Measurements from ENCODE around the gene HAUS7.

Gene HAUS7

DNA sequence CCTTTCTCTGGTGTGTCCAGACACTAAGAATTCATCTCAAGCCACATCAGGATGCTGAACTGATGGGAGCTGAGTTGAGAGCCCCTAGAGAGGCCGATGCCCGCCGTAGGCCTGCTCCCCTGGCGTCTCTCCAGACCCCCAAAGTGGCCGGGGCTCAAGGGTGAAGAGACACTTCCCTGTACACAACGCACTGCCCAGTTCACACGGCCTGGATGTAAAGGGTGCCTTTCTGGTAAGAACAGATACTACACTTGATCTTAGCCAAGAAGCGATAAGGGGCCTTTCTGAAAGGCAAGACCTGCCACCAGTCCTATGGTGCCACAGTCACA lies 19.5 kb downstream of the HAUS7 start:
- no peak for DNase-seq

DNA sequence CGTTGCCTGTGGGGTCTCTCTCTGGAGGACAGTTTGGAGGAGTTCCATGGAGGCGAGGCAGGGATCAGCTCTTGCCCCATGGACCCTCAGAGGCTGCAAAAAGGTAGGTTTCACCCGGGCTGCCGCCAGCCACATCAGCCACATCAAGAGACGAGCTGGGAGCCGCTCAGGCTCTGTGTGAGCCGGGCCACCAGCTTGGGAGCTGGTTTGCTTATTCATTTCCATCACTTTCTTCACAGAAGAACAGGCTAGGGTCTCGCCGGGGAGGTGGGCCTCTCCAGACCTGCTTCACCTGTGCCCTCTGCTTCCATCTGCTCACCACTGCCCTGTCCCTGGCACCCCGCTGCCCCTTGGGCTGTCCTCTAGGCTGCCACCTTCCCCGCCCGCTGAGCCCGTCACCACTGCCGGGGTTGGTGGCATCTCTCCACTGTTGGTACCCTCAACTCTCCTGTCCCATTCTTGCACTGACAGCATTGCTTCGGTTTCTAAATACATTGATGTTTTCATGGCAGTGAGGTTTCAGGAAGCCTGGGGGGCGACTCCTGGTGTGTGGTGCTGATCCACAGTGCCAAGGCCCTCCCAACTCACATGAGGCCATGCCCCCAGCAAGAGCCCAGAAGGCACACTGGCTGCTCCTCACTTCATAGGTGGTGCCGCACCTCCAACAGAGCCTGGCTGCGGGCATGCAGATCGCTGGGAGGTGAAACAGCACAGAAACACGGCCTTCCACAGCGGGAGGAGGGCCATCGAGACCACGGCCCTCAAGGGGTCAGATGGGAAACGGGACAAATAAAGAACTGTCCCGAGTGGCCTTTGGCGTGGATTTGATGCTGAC lies 20.0 kb downstream of the HAUS7 start:
- no peak for DNase-seq

DNA sequence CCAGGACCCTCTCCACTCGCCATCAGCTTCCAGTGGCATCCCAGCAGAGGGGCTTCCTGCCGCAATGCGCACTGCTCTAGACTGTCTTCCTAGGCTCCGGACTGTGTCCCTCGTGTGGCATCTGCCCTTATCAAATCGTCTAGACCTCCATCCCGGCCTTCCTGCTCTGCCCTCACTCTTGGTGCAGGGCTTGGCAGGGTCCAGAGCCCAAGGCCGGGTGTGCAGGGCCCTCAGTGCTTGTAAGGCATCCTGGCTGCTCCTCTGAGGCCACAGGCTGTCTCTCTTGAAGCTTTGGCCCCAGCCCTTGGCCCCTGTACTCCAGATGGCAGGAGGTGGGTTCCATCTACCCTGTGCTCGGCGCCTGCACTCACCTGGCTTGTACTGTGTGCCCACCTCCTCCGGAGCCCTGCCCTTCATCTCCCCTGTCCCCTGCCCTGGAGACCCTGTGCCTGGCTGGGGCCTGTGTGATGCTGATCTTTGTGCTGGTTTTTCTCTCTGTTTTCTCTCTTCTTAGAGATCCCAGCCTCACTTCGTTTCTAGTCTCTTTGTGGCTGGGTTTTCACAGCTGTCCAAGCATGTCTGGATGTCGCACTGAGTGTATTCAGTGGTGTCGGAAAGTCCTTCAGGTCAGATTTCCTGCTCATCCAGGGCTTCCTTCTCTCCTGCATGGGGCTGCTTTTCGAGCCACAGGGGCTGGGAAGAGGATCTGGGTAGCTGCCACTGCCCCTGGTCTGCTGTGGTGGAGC lies 20.8 kb downstream of the HAUS7 start:
- no peak for DNase-seq

DNA sequence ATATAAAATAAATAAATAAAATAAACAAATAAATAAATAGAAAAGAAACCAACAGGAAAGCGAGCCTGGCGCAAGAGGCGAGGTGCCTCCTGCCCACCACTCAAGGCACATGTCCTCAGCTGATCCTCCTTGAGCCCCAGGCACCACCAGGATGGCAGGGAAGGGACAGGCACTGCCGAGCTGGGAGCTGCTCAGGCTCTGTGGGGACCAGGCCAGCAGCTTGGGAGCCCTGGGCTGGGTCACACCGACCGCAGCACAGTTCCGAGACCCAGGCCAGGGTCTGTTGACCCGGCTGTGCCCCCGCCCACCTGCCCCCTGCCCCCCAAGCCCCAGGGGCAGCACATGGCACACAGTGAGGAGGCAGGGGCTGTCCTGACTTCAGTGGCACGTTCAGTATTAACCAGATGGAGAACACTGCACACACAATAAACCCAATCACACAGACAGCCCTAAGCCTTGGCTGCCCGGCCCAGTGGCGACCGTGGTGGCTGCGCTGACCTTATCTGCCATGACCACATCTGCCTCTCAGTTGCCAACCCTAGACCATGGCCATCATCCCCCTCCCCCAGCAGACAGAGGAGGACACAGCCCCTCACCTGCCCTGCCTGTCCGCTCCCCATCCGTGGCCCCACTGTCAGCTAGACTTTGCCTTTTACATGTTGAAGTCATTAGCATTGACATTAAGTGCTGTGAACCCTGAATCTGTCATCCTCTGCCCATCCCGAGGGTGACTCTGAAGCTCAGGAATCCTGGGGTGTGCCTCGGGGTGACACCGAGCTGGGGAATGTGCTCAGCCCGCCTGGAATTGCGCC lies 21.6 kb downstream of the HAUS7 start:
- DNase-seq, result no peak

DNA sequence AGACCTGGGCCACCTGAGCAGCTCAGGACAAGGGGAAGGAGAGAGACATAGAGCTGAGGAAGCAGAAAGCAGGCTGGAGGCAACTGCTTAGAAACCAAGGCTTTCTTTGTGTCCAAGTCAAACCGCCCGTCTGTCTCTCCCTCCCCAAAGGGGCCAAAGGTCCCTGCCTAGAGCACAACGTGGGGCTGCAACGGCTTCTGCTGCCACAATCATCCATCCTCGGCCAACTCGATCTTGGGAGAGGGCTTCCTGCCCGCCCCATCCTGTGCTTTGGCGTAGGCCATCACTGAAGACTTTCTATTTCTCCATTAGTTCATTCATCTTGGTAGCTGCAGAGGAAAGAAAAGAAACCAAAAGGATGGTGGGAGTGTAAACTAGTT lies 22.8 kb downstream of the HAUS7 start:
- no peak for DNase-seq

DNA sequence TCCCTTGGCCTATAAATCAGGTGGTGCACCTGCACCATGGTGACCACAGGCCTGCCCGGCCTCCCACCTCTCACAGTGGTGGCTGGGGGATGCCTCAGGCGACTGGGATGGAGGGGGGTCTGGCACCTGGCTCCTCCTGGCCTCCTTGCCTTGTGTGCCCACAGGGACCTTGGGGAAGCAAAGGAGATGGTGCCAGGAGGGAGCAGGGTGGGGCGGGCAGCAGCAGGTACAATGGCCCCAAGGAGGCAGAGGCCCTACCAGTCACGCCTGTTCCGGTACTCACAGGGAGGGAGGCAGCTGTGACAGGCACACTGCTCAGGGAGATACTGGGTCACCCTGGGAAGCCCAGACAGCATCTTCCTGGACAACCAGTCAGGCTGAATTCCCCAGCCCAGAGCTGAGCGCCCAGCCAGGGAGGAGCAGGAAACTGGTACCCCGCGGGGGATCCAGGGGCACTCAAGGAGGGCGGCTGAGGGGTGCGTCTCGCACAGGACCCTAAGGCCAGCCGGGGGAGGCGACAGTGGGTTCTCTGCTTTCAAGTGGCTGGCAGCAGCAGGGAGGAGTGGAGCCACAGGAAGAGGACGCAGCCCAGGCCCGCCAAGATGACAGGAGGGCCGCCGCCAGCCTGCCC lies 23.3 kb downstream of the HAUS7 start:
- no peak for DNase-seq

DNA sequence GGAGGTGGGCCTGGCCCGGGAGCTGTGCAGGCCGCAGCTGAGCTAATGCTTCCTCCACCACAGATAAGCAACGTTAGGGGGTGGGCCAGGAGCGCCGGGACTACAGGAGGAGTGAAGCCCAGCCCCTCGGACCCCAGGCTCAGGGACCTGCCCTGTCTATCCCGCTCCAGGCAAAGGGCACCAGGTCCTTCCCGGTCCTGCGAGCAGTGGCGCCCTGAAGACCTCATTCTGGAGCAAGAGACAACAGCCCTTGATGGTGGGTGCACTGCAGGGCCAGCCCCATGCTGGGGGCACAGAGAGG lies 23.8 kb downstream of the HAUS7 start:
- DNase-seq, result no peak

DNA sequence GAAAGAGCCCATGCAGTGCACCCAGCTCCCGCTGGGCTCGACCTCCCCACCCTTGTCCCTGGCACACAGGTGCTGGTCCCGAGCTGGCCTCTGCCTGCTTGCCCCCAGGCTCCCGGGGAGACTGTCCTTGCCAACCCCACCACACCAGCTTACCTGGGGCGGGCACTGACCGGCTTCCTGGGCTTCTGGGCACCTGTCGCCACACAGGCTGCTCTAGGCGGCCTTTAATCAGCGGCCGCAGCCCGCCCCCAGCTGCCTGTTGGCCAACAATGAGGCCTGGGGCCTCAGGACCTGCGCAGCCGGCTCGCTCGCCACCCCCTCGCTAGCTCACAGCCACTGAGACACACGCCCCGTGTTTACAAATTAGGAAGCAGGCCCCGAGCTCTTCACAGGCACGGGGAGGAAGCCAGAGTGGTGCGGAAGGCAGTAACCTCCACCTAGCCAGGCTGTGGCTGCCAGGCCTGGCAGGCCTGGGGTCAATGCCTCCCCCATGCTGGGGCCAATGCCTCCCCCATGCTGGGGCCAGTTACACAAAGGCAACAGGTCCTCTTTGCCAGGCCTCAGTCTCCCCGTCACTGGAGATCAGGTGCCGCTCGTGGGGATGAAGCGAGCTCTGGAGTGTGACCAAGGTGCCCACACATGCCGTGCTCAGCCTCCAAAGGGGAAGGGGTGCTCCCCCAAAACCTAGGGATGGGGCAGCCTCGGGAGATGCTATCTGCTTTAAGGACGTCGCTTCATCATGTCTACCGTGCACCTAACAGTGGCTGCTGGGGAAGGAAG lies 24.3 kb downstream of the HAUS7 start, which contains the start of gene TREX2:
TREX2 (minus strand) TSS at position 201 of the 780 bp plus-strand sequence. CDS start 626 bp downstream, outside the sequence.
- no peak for DNase-seq

DNA sequence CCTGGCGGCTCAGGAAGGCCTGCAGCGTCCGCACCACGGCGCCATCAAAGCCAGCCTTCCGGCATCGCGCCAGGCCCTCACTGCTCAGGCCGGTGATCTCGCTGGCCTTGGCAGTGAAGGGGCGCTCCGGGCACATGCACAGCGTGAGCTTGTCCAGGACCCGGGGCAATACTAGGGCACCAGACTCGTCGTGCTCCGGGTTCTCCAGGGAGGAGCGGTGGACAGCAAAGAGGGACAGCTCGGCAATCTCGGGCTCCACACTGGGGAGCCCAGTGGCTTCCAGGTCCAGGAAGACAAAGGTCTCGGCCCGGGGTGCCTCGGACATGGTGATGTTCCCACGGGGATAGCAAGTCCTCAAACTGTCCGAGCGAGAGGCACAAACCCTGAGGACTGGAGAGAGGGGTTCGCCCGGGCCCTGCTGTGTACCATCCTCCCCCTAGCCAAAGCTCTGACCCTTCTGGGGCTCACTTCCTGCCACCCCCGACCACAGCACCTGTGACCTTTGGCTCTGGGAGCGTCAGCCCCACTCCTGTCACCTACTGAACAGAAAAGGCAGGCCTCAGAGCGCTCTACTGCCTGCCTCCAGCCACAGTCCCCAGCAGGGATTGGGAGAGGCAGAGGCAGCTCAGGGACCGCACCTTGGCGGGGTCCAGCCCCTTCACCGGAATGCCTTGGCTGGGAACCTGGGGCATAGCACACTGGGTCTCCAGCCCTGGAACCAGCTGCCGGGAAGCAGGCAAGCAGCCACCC lies 25.1 kb downstream of the HAUS7 start:
- DNase-seq, result no peak

DNA sequence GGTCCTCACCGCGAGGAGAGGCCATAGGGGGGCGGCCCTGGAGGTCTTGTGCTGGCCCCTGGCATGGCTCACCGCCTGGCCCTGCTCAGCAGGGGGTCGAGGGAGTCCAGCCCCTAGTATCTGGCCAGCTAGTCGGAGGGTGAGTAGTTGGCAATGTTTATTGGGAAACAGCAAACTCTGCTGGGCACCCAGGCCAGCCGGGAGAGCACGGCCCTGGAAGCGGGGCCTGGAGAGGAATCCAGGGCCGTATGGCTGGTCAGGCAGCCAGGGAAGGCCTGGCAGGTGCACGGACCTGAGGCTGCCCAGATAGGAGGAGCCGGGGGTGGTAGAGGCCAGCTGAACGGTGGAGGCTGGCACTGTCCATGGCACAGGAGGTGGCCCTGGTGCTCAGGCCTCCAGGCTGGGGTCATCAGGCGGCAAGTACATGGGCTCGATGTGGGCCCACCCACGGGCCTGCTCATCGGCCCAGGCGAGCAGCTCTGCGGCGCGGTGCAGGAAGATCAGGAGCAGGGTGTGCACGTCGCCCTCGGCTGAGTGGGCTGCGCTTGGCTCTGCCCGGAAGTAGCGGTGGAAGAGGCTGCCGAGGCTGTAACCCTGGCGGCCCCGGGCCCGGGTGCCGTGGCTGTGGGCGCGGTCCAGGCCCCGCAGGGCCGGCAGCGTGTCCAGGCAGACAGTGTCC lies 25.9 kb downstream of the HAUS7 start:
- DNase-seq, result no peak

DNA sequence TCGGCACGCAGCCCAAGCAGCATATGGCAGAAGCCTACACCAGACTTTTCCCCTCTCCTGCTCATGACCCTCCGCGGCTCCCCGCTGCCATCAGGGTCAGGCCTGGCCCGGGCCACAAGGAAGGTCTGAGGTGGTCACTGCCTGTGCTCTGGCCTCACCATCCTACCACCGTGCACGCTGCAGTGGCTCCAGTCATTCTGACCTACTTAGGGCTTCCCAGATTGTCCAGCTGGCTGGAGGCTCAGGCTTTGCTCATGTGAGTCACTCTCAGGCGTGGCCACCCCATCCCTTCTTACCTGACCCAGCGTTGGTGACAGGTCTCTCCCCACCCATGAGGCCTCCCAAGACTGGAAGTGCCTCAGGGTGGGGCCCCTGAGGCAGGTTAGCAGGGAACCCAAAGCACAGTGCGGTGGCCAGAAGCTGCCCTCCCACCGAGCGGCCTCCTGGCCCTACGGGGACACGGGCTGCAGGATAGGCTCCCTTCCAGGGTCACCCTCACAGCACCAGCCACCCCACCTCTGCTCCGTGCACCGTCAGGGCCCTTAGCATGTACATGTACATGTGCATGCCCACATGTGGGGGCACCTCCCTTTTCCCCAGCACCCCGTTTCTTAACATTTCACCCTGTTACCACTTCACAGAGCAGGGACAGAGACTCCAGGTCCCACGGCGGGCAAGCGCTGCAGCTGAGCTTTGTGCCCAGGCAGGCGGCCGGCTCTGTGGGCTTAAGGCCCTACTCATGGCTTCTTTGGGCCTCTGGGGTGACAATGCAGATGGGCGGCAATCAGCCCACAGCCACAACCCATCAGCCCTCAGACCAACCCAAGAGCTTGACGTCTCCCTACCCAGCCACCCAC lies 26.7 kb downstream of the HAUS7 start:
- no peak for DNase-seq

DNA sequence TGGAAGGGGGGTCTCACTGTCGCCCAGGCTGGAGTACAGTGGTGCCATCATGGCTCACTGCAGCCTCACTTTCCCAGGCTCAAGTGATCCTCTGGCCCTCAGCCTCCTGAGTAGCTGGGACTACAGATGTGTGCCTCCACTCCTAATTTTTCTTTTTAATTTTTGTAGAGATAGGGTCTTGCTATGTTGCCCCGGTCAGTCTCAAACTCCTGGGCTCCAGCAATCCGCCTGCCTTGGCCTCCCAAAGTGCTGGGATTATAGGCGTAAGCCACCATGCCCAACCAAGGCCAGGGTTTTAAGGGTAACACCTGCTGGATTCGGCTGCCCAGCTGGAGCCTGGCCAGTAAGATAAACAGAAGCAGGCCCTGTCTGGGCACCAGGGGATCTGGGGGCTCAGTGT lies 27.9 kb downstream of the HAUS7 start:
- no peak for DNase-seq

DNA sequence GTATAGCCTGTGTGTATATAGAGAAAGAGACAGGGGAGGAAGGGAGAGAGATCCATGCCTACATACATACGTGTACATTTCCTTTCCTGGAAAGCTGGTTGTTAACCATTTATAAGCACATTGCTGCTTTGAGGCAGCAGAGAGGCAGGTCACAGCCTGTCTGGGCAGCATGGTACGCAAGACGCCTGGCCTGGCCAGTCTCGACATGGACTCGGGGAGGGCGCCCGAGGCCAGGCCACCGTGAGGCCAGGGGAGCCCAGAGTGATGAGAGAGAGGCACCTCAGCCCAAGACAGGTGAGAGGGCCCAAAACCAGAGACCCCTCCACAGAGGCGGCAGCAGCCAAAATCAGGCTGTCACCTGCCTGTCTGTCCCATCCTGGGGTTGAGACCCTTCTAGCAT lies 28.4 kb downstream of the HAUS7 start:
- DNase-seq, result no peak

DNA sequence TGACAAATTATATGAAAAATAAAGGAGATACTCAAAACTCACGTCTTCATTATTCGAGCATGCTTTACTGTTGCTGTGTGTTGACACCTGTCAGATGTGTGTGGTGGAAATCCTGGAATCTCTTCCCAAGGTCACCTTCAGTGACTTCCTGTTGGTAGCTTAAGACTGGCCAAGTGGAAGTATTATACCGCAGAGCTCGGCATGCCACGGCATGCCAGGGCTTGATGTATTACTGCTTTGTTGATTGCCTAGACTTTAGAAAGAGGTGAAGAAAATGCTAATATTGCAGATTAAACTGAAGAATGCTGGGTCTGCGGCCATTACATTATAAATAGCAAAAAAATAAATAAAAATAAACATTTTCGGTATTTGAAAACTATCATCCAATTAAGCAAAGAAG lies 29.1 kb downstream of the HAUS7 start:
- no peak for DNase-seq

DNA sequence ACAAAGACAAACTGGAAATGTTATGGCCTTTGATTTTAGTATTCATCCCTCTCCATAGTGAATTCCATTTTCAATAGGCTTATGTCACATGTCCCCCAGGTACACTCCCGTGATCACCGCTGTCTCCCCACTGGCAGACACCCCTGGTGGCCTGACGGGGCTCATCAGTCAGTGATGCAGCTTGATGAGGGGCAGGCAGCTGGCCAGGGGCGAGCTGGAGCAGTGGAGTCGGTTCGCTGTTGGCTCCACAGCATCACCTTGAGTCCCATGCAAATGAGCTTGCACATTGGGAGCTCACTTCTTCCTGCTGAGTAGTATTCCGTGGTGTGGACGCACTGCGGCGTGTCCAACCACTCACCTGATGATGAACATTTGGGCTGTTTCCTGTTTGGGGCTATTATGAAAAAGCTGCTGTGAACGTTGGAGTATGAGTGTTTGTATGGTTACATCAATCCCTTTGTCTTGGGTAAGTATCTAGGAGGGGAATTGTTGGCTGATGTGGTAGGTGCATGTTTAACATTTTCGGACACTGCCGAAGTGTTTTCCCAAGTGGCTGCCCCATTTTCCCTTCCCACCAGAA lies 29.7 kb downstream of the HAUS7 start:
- DNase-seq, result no peak

DNA sequence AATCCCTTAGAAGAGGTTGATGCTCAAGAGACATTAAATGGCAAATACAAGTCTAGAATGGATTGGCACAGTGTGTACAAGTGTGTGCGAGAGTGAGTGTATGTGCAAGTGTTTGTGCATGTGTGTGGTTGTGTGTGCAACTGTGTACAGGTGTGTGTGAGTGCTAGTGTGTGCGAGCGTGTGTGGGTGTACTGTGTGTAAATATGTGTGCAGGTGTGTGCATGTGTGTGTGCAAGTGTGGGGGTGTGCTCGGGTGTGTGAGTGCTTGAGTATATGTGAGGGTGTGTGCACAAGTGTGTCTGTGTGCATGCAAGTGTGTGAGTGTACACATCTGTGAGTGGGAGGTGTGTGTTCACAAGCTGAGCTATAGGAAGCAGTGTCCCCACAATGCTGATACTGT lies 30.4 kb downstream of the HAUS7 start:
- DNase-seq, result no peak

DNA sequence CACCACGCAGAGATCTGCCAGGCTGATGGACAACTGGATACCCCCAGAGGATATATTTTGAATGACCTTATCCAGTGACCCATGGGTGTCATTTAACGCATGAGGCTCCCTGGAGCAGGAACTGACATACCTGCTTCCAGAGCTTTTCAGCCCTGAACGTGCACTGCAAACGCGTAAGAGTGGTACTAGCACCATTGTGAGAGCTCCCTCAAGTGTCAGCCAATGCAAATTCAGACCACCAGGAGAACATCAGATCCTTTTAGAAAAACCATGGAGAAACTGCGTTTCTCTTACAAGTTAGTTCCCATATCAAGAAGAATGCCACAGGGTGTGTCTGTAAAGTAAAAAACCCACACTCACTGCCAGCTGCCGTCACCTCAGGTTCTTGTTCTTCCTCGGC lies 31.8 kb downstream of the HAUS7 start:
- no peak for DNase-seq

DNA sequence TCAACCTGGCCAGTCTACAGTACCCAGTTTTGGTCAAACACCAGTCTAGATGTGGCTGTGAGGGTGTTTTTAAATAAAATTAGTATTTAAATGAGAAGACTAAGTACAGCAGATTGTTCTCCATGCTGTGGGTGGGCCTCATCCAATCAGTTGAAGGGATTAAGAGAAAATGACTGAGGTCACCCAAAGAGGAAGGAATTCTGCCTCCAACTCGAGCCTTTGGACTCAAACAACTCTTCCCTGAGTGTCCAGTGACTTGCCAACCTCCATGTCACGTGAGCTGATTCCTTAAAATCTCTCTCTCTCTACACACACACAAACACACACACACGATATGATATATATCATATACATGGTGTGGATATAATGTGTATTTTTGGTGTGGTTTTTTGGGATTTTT lies 34.5 kb downstream of the HAUS7 start:
- no peak for DNase-seq

DNA sequence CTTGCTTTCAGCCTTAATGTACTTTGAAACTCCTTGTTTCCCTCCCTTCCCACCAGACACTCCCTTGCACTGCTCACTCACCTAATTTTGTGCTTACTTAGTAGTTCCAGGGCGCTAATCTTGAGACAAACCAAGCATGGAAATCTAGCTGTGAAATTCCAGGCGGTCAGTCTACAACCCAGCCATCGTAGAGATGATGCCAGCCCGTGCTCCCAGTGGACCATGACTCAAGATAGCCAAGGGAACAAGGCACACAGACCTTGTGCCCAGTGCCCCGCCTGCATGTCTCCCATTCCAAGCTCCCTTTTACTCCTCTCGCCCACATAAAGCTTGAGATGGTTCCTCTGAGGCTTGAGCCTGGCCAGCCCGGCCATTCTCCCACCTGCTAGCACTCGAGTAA lies 35.6 kb downstream of the HAUS7 start:
- DNase-seq, result no peak

DNA sequence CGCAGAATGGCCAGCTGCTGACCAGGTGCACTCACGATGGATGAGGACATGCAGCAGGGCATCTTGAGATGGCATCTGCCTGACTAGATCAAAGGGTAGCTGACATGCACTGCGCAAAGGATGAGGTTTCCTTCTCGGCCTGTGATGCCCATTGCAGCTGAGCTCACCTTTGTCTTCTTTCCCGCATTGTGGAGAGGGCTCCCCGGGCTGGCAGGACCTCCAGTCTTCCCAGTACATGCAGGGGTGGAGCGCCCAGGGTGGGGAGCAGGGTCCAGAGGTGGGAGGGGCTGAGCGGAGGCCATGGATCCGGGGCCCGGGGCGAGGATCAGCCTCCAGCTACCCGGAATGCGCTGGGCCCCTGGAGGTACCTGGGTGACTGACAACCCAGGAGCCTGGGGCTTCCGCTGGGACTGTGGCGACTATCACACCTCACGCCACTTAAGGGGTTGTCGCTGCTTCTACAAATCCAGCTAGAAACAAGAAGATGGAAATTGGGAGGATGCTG lies 36.5 kb downstream of the HAUS7 start:
- no peak for DNase-seq

All from right hindlimb (tissue), 1 donor.